Muscle layer of duodenum (tissue), 2 donors: ENCODE measurements around the gene ALS2CL.

ENCODE experiments used
- H3K27ac ChIP-seq: one replicate; pipeline ENCODE4 v1.7.0; 2013; ENCODE audit warnings: mild to moderate bottlenecking, low read length
- H3K27me3 ChIP-seq: one replicate; pipeline ENCODE4 v1.7.0; 2013; ENCODE audit warnings: low read depth, mild to moderate bottlenecking, control low read depth, low read length
- H3K36me3 ChIP-seq, 2 donors: one replicate each; pipeline ENCODE4 v1.7.0; 2013; ENCODE audit warnings: low read length in 2 of 2, control low read depth in 1 of 2, mild to moderate bottlenecking in 1 of 2; ENCODE audit not compliant: insufficient read depth in 2 of 2, control insufficient read depth in 1 of 2
- H3K4me1 ChIP-seq, 2 donors: one replicate each; pipeline ENCODE4 v1.7.0; 2013; ENCODE audit warnings: low read length in 2 of 2, mild to moderate bottlenecking in 2 of 2, control low read depth in 1 of 2, moderate library complexity in 1 of 2; ENCODE audit not compliant: insufficient read depth in 2 of 2, control insufficient read depth in 1 of 2
- H3K4me3 ChIP-seq, 2 donors: one replicate each; pipeline ENCODE4 v1.7.0; 2013; ENCODE audit warnings: low read length in 2 of 2, low read depth in 1 of 2, mild to moderate bottlenecking in 1 of 2
- H3K9me3 ChIP-seq, 2 donors: one replicate each; pipeline ENCODE4 v1.7.0; 2013; ENCODE audit warnings: low read length in 2 of 2, control low read depth in 1 of 2, mild to moderate bottlenecking in 1 of 2; ENCODE audit not compliant: control insufficient read depth in 1 of 2
- donor health status: healthy.

The ALS2CL gene

GRCh38 chr3:46681856-46682540 lies 11.5 kb downstream of the ALS2CL start:
- Histone ChIP-seq H3K36me3 (no peaks in the 10 kb centered on the region), H3K27me3 (no peaks in the 10 kb centered on the region), H3K27ac (no peak overlapping the region), H3K4me1 (no peaks in the 10 kb centered on the region), H3K9me3 (no peaks in the 10 kb centered on the region), H3K4me3 (no peak overlapping the region)

GRCh38 chr3:46681387-46681786 lies 12.1 kb downstream of the ALS2CL start:
- H3K27ac ChIP-seq: no peak overlapping the region
- no peaks in the 10 kb centered on the region for H3K4me1 ChIP-seq
- no peak overlapping the region for H3K4me3 ChIP-seq
- H3K9me3 ChIP-seq: no peaks in the 10 kb centered on the region
- no peaks in the 10 kb centered on the region for H3K27me3 ChIP-seq
- no peaks in the 10 kb centered on the region for H3K36me3 ChIP-seq

DNA sequence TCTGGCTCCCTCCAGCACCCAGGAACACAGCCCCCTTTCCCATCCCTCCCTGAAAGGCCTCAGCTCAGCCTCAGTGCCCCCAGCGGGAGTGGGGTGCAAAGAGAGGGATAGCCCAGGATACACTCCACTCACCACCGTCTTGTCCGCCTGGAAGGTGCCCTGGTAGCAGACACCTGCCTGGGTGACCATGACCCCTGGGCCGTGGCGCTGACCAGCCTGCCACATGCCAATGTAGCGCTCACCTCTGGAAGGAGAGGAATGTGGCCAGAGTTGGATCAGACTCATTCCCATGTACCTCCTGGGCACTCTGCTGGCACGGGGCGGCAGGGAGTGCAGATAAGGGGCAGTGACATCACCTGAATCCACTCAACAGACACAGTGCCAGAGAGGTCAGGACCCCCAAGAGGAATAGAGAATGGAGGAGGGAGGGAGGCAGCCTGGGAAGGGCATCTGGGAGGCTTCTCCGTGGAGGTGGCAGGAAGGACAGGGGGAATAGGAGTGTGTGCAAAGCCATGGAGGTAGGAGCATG lies 13.1 kb downstream of the ALS2CL start:
- no peaks in the 10 kb centered on the region for H3K27me3 ChIP-seq
- H3K9me3 ChIP-seq: no peaks in the 10 kb centered on the region
- no peak overlapping the region for H3K27ac ChIP-seq
- no peaks in the 10 kb centered on the region for H3K4me1 ChIP-seq
- no peaks in the 10 kb centered on the region for H3K36me3 ChIP-seq
- H3K4me3 ChIP-seq: no peak overlapping the region

- H3K9me3 ChIP-seq: no peaks in the 10 kb centered on the region
- H3K4me3 ChIP-seq: no peak overlapping the region
- no peaks in the 10 kb centered on the region for H3K27me3 ChIP-seq
- H3K36me3 ChIP-seq: peaks cover 0 to 3% of the 10 kb centered on the region in 2 donors
- H3K27ac ChIP-seq: no peak overlapping the region
- no peaks in the 10 kb centered on the region for H3K4me1 ChIP-seq
These were observed 13.8 kb downstream of the ALS2CL start for GRCh38 chr3:46679681-46680080.

GRCh38 chr3:46678280-46678679 lies 15.2 kb downstream of the ALS2CL start:
- peaks cover 1 to 10% of the 10 kb centered on the region in 2 donors for H3K36me3 ChIP-seq
- no peaks in the 10 kb centered on the region for H3K27me3 ChIP-seq
- H3K4me1 ChIP-seq: no peaks in the 10 kb centered on the region
- H3K27ac ChIP-seq: no peak overlapping the region
- H3K4me3 ChIP-seq: no peak overlapping the region
- H3K9me3 ChIP-seq: no peaks in the 10 kb centered on the region

DNA sequence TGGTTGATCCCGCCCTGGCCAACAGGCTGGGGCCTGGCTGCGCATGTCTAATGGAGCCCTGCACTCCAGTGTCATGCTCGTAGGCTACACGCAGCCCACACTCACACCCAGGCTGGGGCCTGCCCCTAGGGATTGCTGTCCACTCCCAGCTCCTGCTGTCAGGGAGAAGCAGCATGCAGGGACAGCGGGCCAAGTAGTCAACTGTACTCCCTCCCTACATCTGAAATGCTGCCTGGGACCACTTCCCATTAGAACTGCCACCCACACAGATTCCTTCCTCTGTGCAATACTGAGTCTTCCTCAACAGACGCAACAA lies 16.1 kb downstream of the ALS2CL start:
- H3K27me3 ChIP-seq: no peaks in the 10 kb centered on the region
- H3K36me3 ChIP-seq: peaks cover 3 to 10% of the 10 kb centered on the region in 2 donors
- H3K4me3 ChIP-seq: no peak overlapping the region
- no peaks in the 10 kb centered on the region for H3K9me3 ChIP-seq
- no peaks in the 10 kb centered on the region for H3K4me1 ChIP-seq
- H3K27ac ChIP-seq: no peak overlapping the region

DNA sequence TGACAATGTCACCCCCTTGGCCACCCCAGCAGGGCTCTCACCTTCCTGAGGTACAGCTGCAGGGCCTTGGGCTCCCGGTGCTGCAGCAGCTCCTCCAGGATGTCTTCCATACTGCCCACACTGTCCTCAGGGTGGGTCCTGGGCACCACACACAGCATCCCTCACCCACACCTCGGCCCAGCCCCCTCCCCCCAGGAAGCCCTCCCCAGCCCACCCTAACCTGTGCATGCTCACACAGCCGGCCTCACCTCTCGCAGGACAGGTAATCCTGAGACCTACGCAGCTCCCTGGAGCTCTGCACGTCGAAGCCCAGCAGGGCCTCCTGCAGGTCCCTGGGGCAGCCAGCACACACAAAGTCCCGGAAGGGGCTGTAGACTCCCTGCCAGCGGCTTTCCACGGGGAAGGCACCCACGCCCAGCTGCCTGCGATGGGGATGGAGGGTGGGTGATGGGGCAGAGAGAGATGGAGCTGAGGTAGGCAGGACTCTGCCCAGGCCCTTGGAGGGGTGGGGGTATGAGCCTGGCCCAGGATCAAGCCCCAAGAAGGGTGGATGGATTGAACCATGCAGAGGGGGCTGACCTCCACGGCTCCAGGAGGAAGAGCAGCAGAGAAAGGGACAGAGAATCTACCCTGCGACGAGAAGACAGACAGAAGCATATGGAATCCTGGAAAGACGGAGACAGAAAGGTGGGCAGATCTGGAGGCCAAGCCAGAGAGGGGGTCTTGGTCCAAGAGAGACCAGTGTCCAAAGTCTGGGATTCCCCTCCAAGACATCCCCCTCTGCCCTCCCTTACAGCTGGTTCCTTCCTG lies 16.7 kb downstream of the ALS2CL start:
- no peaks in the 10 kb centered on the region for H3K9me3 ChIP-seq
- no peaks in the 10 kb centered on the region for H3K4me1 ChIP-seq
- H3K4me3 ChIP-seq: no peak overlapping the region
- H3K27me3 ChIP-seq: no peaks in the 10 kb centered on the region
- no peak overlapping the region for H3K27ac ChIP-seq
- H3K36me3 ChIP-seq: peaks cover 3 to 10% of the 10 kb centered on the region in 2 donors

- H3K9me3 ChIP-seq: no peaks in the 10 kb centered on the region
- H3K36me3 ChIP-seq: peaks cover 3 to 10% of the 10 kb centered on the region in 2 donors
- H3K4me1 ChIP-seq: no peaks in the 10 kb centered on the region
- H3K4me3 ChIP-seq: no peak overlapping the region
- no peak overlapping the region for H3K27ac ChIP-seq
- H3K27me3 ChIP-seq: no peaks in the 10 kb centered on the region
These were observed 17.5 kb downstream of the ALS2CL start for GRCh38 chr3:46675843-46676567.

- Histone ChIP-seq H3K4me3 (no peak overlapping the region), H3K36me3 (peaks cover 3 to 10% of the 10 kb centered on the region in 2 donors), H3K9me3 (no peaks in the 10 kb centered on the region), H3K27me3 (no peaks in the 10 kb centered on the region), H3K27ac (no peak overlapping the region), H3K4me1 (no peaks in the 10 kb centered on the region)
These were observed 18.1 kb downstream of the ALS2CL start for GRCh38 chr3:46675426-46675825.

- Histone ChIP-seq H3K4me3 (no peak overlapping the region), H3K27me3 (no peaks in the 10 kb centered on the region), H3K4me1 (no peaks in the 10 kb centered on the region), H3K27ac (no peak overlapping the region), H3K9me3 (no peaks in the 10 kb centered on the region), H3K36me3 (peaks cover 3 to 10% of the 10 kb centered on the region in 2 donors)
These were observed 19.2 kb downstream of the ALS2CL start for GRCh38 chr3:46674031-46674845.
